SK-N-SH (cell line): Measurements from ENCODE around the gene SCYGR1. TPM values are rescaled to one million over a fixed set of nuclear protein-coding genes. Genes with fewer than 3 reads are reported as not detected.

ENCODE experiments used
- CTCF ChIP-seq: fragments of 200-600 bp; sonication (generic); IDR thresholded peaks from 2 replicates; pipeline ENCODE4 v1.6.1; 2017; ENCODE audit warnings: antibody characterized with exemption, mild to moderate bottlenecking, moderate library complexity
- EP300 ChIP-seq, 2 experiments: IDR thresholded peaks; 2 replicates each; pipeline versions ENCODE4 v1.4.0 to v1.6.1; 2012; ENCODE audit warnings: borderline replicate concordance in 1 of 2, low read depth in 1 of 2, low read length in 1 of 2
- FOSL2 ChIP-seq: IDR thresholded peaks from 2 replicates; pipeline ENCODE4 v1.4.0; 2012; ENCODE audit warnings: low read depth, mild to moderate bottlenecking, moderate library complexity, borderline replicate concordance
- FOXJ3 ChIP-seq: sonication (generic); formaldehyde crosslinking; IDR thresholded peaks from 2 replicates; pipeline ENCODE4 v1.5.1; 2020; ENCODE audit warnings: mild to moderate bottlenecking, missing genetic modification reagents
- FOXM1 ChIP-seq: IDR thresholded peaks from 2 replicates; pipeline ENCODE4 v1.4.0; 2012; ENCODE audit warnings: low read depth, mild to moderate bottlenecking
- IRF3 ChIP-seq: fragments of 150-350 bp; IDR thresholded peaks from 2 replicates; pipeline ENCODE4 v1.6.1; 2016; ENCODE audit warnings: mild to moderate bottlenecking, low read depth, low read length
- NFIC ChIP-seq: IDR thresholded peaks from 2 replicates; pipeline ENCODE4 v1.4.0; 2012; ENCODE audit warnings: borderline replicate concordance
- NRF1 ChIP-seq: IDR thresholded peaks from 2 replicates; pipeline ENCODE4 v1.6.1; 2012; ENCODE audit warnings: low read depth, mild to moderate bottlenecking, low read length
- POLR2AphosphoS5 ChIP-seq: IDR thresholded peaks from 2 replicates; pipeline ENCODE4 v1.6.1; 2012; ENCODE audit warnings: low read depth, low read length
- RCOR1 ChIP-seq: fragments of 150-350 bp; IDR thresholded peaks from 2 replicates; pipeline ENCODE4 v1.6.1; 2017; ENCODE audit warnings: antibody characterized with exemption, low read length
- REST ChIP-seq: IDR thresholded peaks from 2 replicates; pipeline ENCODE4 v1.6.1; 2012; ENCODE audit warnings: mild to moderate bottlenecking, low read depth, low read length, moderate library complexity
- RXRA ChIP-seq: IDR thresholded peaks from 2 replicates; pipeline ENCODE4 v1.4.0; 2012; ENCODE audit warnings: low read depth, mild to moderate bottlenecking, borderline replicate concordance
- SIN3A ChIP-seq: IDR thresholded peaks from 2 replicates; pipeline ENCODE4 v1.6.1; 2012; ENCODE audit warnings: low read depth, mild to moderate bottlenecking, low read length, moderate library complexity, borderline replicate concordance
- SMC3 ChIP-seq: IDR thresholded peaks from 2 replicates; pipeline ENCODE4 v1.6.1; 2012; ENCODE audit warnings: low read depth, low read length, improper control_type of control experiment
- TAF1 ChIP-seq: IDR thresholded peaks from 2 replicates; pipeline ENCODE4 v1.6.1; 2012; ENCODE audit warnings: low read depth, mild to moderate bottlenecking, low read length, moderate library complexity, borderline replicate concordance
- TCF12 ChIP-seq: IDR thresholded peaks from 2 replicates; pipeline ENCODE4 v1.4.0; 2012
- USF1 ChIP-seq: IDR thresholded peaks from 2 replicates; pipeline ENCODE4 v1.4.0; 2012; ENCODE audit warnings: low read depth, borderline replicate concordance
- USF2 ChIP-seq: fragments of 150-350 bp; IDR thresholded peaks from 2 replicates; pipeline ENCODE4 v1.6.1; 2017; ENCODE audit warnings: antibody characterized with exemption, low read length, low read depth, borderline replicate concordance
- ZBTB33 ChIP-seq: IDR thresholded peaks from 2 replicates; pipeline ENCODE4 v1.4.0; 2012; ENCODE audit warnings: low read depth, borderline replicate concordance
- polyA plus RNA-seq, 3 experiments: library from polyadenylated mRNA; depleted of rRNA; stranded (reverse); fragments of >200 nt; gene quantifications; 2 replicates each; pipeline ENCODE4 v1.2.3, GENCODE V29; 2012

The SCYGR1 gene
- polyA plus RNA-seq, 1 of the 3 experiments (the other 2 are of a cell fraction), result not detected

- TF ChIP-seq SMC3 (no peak), POLR2AphosphoS5 (no peak), RCOR1 (no peak), FOSL2 (peak; percentile 55; the same call in 1 of the 2 replicates), TCF12 (peak; percentile 58), RXRA (0 out of 2 replicates have a peak, but pooled peaks have one; percentile 11), IRF3 (no peak), EP300 (IDR thresholded peaks at IDR 0.05; ENCODE audit: borderline replicate concordance in 1 of 2, low read depth in 1 of 2, low read length in 1 of 2) (peak in 1 of 2 experiments; percentile 50; a peak in 1 of 4 replicates), USF1 (no peak), FOXJ3 (CRISPR knock-in tag) (no peak), FOXM1 (no peak), REST (no peak), CTCF (no peak), ZBTB33 (no peak), NRF1 (no peak), SIN3A (no peak), USF2 (no peak), TAF1 (no peak), NFIC (peak; percentile 78)
These were observed 20.9 kb downstream of the SCYGR1 start (continued) for GRCh38 chr2:227366769-227367426.
